GM13977 (cell line): ENCODE data around the gene SYNJ1.
"Not testable (repeated sequence)": the region's sequence is repeated elsewhere in the genome, so short reads cannot be mapped to it uniquely, and the experiment has no call there.

Experiments
- DNase-seq: peaks from one replicate; pipeline ENCODE4 v3.0.0; 2012; ENCODE audit warnings: low spot score
- CTCF ChIP-seq: IDR thresholded peaks from 2 replicates; pipeline ENCODE4 v1.5.1; 2012; ENCODE audit warnings: mild to moderate bottlenecking, control low read depth; ENCODE audit not compliant: insufficient read depth; ENCODE audit errors: extremely low read depth, missing control alignments
- in situ Hi-C: fragments of 300-500 bp; cut with MboI; formaldehyde crosslinking; loops from one replicate; pipeline ENCODE4 v1.12.0; 2022; ENCODE audit warnings: low sequenced_read_pairs, low pct_unique_long_range_greater_than_20kb, mixed read lengths, inconsistent platforms; ENCODE audit not compliant: unreplicated experiment

Gene SYNJ1

GRCh38 chr21:32739946-32740345 is 12.1 kb upstream of the SYNJ1 start:
- DNase-seq: no peak
- in situ Hi-C loops: no loop called here
- no peak for TF ChIP-seq CTCF

- DNase-seq, in situ Hi-C loops: not testable (repeated sequence)
Observed at GRCh38 chr21:32736083-32736482, 8.3 kb upstream of the SYNJ1 start.

- TF ChIP-seq CTCF: no peak
- no peak for DNase-seq
- in situ Hi-C loops: no loop called here
Observed at GRCh38 chr21:32735524-32735923, 7.7 kb upstream of the SYNJ1 start.

GRCh38 chr21:32733990-32734613 is 6.3 kb upstream of the SYNJ1 start:
- TF ChIP-seq CTCF: no peak
- DNase-seq: no peak
- in situ Hi-C loops: no loop called here

GRCh38 chr21:32733356-32733755 is 5.5 kb upstream of the SYNJ1 start:
- DNase-seq: no peak
- no peak for TF ChIP-seq CTCF
- in situ Hi-C loops: no loop called here

GRCh38 chr21:32732544-32732943 is 4.7 kb upstream of the SYNJ1 start:
- no peak for DNase-seq
- in situ Hi-C loops: no loop called here
- TF ChIP-seq CTCF: no peak

GRCh38 chr21:32728848-32729247 is 1.0 kb upstream of the SYNJ1 start:
- no peak for TF ChIP-seq CTCF
- in situ Hi-C loops: no loop called here
- no peak for DNase-seq
